Measurements from ENCODE around the gene NQO1.

- no peak for TF ChIP-seq CTCF (IDR thresholded peaks at IDR 0.05; ENCODE audit: low read length)
- no peak for TF ChIP-seq EZH2 (IDR thresholded peaks at IDR 0.05; ENCODE audit: borderline replicate concordance, low read length)
Measured at GRCh38 chr16:69711115-69711740, 15.1 kb downstream of the NQO1 start.
